HG02763 (cell line): ENCODE measurements around the gene RPS6KC1.
"Not testable (repeated sequence)": the region's sequence is repeated elsewhere in the genome, so short reads cannot be mapped to it uniquely, and the experiment has no call there.

Experiments used
- ATAC-seq: cut with Tn5 transposase; IDR thresholded peaks from one replicate; pipeline ENCODE4 v1.9.1; 2021; ENCODE audit warnings: mild to moderate bottlenecking, moderate library complexity; ENCODE audit not compliant: unreplicated experiment

The RPS6KC1 gene

DNA sequence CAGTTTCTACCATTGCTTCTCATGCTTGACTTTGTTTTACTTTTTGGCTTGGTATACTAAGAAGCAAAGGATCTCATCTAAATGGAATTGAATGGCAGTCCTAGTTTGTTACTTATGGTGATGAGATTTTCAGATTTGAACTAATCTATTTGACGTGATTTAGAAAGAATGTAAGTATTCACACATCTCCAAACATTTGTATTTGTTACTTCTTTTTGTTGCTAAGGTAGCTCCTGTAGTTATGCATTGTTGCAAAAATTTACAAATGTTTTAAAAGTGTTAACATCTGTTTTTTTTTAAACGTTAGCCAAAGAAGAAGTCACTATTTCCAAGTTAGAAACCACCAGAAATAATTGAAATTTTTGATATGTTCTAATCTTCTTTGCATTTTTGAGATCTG lies 222.5 kb downstream of the RPS6KC1 start:
- no peak for ATAC-seq

DNA sequence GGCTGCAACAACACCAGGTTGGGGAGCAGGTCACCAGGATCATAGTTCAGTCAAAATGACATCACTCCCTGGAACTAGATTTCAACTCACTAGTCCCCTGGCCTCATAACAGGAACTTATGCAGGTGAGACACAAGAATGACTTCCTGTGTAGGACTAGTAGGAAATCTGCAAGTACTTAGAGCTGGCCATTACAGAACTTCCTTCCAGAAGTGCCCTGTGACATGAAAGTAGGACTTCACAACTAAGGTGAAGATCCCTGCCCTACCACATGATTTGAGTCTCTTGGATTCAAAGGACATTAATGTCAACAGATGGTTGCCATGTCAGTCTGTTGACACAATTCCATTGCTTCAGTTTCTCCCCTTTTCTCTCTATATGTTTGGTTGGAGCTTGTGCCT lies 223.1 kb downstream of the RPS6KC1 start:
- ATAC-seq = no peak

DNA sequence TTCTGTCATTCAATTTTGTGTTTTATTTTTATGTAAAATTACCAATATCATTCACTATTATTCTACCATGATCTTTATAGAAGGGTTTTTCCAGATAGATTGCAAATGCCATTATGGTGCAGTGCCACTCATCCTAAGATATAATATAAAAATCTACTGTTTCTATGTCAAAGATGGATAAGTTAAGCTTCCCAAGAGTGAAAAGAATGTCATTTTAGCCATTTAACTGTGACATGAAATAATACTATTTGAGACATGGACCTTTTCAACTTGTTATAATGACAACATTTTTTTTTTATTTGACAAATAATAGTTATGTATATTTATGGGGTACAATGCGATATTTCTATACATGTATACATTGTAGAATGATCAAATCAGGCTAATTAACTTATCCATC lies 224.3 kb downstream of the RPS6KC1 start:
- ATAC-seq = no peak

DNA sequence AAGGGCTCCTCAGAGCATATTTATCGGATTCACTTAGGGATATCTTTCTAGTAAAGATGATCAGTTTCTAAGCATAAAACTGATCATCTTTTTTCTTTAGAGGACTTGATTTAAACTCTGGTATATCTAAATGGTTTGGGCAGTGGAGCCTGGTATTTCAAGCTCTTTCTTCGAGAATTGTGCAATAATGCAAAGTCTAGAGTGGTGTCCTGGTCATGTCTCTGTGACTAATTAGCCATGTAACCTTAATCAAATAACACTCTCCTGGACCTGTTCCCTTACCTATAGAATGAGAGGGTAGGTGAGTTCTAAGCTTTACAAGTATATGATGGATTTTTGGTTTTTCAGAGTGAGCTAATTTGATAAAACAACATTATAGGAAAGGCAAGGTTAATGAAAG lies 225.2 kb downstream of the RPS6KC1 start:
- no peak for ATAC-seq

DNA sequence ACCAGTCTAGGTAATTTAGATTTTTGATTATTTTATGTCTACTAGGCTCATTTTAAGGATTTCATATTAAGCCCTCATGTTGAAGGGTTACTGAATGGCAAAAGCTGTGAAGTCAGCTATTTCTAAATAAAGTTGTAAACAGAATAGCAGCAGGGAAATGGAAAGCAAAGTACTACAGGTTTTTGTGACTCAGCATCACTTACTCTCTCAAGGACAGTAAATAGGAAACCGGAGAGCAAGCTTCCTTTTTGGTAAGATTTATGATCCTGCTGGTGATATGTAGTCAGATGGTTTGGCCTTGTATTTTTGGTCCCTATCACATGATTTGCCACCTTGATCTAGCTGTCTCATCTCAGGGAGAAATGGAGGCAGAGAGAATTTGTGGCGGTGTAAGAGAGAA lies 226.0 kb downstream of the RPS6KC1 start:
- ATAC-seq = no peak

DNA sequence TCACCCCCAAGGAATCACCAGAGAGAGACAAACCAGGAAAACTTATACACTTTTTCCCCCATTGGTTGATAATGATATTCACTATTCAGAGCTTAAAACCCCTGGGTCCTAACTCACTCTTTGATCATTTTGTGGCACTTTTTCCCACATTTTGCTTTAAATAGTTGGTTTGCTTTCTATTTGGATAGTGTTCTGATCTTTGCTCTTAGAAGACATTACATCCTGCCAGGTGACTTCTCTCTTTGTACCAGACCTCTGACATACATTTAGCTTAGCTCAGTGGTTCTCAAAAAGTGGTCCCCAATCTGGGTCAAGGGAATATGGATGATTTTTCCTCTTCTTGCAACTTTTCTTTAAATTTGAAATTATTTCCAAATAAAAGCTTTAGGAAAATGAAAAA lies 228.4 kb downstream of the RPS6KC1 start:
- ATAC-seq = no peak

DNA sequence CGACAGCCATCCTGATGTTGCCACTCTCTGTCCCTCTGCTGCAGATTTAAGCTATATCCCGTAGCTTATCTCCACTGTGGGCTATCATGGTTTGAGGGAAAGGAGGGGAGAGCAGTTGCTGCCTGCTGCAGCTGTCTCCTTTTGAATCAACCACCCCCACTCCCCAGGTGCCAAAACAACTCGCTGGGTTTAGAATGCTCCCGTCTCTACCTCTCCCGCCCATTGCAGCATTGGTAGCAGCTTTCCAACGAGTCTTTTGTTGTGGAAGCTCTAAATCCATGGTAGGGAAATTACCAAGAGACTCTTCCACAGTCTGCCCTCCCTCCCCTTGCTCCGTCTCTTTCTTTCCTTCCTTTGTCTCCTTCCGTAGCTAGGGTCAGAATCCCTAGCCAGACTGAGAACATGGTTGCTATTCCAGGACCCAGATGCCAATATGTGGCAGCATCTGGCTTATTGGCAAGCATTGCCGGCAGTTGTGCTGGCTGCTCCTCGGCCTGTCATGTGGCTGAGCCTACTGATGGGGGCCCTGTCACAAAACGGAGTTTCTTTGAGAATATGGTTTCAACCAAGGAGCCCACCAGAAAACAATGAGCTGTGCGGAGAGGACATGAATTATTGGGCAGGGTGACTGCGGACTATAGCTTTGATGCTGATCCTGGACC lies 230.7 kb downstream of the RPS6KC1 start:
- ATAC-seq = no peak

DNA sequence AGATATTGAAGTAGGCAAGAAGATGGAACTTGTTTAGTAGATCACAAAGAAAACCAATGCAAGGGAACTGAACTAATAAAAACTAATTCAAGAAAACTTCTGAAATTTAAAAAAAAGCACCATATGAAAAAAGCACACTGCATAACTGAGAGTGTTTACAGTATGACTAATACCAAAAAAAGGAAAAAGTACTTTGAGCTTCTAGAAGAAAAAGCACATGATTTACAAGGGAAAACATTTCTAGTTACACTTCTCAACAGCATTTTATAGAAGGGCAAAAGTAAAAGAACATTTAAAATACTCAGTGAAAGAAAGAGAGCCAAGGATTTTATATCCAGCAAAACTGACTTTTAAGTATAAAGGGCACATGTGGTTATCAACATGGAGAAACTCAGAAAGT lies 233.6 kb downstream of the RPS6KC1 start:
- ATAC-seq = no peak

DNA sequence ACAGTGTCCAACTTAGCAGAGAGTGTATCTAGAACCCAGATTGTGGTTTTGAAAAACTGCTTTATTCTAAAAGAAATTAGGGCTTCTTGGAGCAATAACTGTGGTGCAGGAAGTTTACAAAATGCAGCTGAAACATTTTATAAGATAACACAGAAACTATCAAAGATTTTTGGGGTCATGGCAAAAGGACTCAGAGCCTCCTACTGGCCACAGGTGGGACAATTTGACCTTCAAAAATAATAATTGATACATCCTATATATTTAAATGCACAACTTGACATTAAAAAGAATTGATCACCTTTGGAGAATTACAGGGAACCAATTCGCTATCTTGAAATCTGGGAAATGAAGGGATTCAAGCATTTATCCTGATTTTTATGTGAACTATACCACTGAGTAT lies 235.2 kb downstream of the RPS6KC1 start:
- ATAC-seq = no peak

DNA sequence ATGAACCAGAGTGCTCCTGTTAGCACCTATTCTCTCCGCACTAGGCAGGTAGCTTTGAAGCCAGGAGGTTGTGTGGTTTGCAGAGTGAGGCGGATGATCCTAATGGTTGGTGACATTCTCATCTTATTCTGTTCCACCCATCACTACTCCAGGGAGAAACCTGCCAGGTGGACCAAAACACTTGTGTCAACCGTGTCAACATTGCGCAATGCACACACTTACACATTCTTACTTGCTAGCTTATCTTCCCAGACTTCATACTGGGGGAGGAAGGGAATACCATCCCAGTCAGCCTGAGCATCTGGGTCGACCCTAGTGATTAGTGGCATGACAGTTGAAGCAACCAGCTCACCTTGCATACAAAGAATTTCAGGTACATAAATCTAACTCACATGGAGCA lies 236.9 kb downstream of the RPS6KC1 start:
- ATAC-seq = no peak

DNA sequence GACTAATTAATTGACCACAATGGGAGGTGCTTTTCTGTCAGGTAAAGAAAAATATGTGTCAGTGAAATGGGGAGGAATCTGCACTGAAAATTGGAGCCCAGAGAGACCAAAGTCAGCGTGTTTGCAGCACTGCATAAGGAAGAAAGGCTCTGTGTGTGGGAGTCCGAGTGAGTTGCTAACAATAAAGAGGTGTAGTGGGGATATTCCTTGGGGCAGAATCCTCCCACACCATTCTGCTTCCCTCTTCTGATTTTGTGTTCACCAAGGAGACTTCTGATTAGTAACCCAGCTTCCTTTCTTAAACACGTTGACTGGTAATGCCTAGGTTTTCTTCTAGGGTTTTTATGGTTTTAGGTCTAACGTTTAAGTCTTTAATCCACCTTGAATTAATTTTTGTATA lies 240.5 kb downstream of the RPS6KC1 start:
- no peak for ATAC-seq

DNA sequence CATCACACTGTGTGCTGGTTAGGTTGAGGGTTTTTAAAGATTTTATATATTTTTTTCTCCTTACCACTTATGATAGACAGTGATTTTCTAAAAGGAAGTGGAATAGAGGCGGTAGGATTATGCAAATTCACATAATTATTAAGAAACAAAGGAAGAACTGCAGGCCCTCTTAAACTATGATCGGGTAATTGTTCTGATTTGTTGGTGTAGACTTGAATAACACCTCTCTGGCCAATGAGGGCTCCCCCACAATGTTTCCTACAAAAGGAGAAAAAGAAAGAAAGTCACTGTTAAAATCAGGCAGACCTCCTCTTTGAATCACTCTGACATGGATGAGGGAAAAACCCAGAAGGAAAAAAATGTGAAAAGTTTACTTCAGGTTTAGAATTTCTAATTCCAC lies 241.6 kb downstream of the RPS6KC1 start:
- ATAC-seq = no peak

DNA sequence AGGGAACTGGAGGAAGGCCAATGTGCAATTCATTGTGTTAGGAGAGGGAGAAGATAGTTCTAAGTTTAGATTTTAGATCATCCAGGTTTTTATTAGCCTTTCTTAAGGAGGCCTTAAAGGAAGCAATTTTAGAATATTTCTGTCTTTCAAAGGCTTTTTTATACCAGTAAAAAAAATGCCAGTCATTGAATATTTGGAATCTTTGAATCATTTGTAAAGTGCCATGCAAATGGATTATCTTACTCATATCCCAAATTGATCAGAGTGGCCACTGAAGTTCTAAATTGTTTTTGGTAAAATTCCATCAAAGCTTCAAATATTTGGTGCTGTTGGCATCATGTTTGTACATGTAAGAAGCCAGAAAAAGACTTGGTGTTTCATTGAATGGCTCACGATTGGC lies 244.8 kb downstream of the RPS6KC1 start:
- no peak for ATAC-seq

DNA sequence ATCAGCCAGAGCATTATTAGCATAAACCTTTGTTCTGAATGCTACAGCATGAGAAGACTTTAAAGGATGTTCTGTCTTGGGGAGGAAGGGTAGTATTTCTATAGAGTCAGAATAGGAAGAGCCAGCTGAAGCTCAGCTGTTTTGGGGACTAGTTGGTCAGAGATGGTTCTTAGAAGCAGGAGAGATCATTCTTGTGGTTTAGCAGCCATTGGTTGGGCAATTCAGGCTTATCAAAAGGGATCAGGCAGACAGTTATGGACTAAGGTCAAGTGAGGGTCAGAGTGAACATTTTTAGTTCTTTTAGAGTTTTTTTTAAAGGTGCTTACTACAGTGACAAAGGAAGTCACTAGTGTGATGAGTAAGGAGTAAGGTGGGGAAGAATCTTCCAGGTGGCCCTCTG lies 245.5 kb downstream of the RPS6KC1 start:
- no peak for ATAC-seq

DNA sequence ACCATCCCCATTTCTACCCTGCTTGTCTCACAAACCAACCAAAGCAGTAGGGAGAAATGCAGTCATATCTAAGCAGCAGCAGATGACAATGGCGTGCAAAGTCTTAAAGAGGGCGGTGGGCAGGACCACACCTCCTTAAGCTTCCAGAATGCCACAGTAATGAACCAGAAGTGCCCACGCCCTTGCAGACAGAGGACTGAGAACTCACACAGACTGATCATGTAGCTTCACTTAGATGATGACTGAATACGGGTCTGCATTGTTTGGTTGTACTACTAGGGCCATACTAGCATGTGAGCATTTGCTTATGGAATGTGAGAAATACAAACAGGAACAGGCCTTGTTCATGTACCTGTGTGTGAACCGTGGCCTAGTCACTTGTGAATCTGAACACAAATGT lies 246.0 kb downstream of the RPS6KC1 start:
- ATAC-seq = no peak

DNA sequence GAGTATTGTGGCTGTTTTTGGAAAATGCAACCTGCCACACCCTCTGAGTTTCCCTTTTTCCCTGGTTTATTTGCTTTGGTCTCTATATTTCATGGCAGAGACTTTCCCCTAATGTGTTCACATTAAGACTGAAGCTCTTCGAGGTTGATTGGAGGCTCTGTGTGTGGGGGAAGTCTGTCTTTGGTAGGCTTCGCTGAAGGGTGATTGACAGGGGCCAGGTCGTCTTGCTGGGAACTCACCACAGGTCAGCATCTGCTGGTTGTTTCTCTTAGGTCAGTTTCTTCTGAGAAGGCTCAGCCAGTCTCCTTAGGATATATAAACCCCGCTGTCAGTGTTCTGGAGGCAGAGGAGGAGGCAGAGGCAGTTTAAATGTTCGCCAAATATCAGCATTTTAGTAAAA lies 249.4 kb downstream of the RPS6KC1 start:
- ATAC-seq = no peak

DNA sequence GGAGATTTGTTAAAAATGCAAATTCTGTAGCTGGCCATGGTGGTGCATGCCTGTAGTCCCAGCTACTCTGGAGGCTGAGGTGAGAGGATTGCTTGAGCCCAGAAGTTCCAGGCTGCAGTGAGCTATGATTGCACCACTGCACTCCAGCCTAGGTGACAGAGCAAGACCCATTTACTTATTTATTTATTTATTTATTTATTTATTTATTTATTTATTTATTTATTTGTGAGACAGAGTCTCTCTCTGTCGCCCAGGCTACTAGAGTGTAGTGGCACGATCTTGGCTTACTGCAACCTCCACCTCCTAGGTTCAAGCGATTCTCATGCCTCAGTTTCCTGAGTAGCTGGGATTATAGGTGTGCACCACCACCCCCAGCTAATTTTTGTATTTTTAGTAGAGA lies 250.5 kb downstream of the RPS6KC1 start:
- not testable (repeated sequence) for ATAC-seq

DNA sequence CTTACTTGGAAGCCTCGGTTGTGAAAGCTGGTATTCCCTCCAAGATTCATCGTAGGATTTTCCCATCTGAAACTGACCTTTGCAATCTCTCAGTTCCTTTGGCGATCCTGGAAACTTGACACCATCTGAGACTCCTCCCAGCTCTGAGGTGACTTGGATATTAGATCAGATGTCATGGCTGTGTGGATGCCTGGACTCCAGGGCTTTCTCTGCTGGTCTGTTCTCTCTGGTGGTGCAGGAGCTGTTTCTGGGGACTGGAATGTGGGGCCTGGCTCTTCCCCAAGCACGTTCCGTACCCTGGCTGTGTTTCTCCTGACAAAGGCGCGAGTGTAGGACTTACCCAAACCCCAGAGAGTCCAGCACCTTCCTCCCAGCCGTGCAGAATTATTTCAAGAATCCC lies 252.2 kb downstream of the RPS6KC1 start:
- no peak for ATAC-seq

DNA sequence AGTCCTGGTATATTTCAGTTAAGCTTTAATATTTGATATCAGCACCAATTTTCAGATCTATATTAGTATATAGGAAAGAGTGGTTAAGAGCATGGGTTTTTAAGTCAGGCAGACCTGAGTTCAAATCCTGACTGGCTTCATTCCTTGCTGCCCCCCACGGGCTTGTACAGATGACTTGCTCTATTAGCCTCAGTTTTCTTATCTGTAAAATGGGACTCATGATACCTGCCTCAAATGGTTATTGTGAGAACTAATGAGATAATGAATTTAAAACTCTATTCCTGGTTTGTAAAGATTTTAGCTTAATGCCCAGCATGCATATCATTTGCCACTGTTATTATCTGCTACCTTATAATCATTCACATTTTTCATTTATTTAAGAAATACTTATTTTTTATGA lies 264.5 kb downstream of the RPS6KC1 start:
- no peak for ATAC-seq

DNA sequence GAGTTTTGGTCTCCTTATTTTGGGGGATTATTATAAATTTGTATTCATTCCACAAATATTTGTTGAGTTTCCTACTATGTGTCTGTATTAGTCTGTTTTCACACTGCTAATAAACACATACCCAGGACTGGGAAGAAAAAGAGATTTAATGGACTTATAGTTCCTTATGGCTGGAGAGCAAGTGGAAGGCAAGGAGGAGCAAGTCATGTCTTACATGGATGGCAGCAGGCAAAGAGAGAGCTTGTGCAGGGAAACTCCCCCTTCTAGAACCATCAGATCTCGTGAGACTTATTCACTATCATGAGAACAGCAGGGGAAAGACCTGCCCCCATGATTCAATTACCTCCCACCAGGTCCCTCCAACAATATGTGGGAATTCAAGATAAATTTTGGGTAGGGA lies 267.4 kb downstream of the RPS6KC1 start:
- ATAC-seq = not testable (repeated sequence)

DNA sequence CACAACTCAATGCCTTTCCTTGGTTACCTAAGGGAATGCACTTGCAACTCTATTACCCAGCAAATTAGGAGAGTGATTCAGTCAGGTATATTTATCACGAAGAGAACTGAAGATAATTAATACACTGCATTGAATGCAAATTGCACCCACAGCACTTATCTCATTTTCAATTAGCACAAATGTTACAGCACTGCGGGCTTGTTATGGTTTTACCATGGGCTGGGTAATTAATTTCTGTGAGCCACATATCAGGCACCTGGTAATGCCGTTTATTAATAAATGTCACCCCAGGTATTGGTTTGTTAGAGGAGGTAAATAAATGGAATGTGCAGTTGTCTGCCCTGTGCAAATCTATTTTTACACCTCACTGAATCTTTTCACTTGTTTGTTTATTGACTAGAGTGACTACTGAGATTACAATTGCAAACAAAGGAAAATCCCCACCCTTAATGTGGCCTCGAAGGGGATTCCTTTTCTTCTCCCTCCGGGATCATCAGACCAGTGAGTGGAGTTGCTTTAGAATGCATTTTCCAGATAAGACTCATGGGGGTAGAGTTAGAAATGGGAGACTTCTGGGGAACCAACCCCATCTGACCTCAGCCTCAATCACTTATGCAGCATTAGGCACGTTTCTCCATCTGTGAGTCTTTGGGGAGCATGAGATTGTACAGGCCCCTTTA lies 269.3 kb downstream of the RPS6KC1 start:
- no peak for ATAC-seq
